Activated gamma-delta T cell (primary cell): ENCODE measurements around the gene HNRNPUL1.
A peak's percentile ranks its signal among the peaks of the same experiment; 100 is the strongest.
"Not testable (repeated sequence)": the region's sequence is repeated elsewhere in the genome, so short reads cannot be mapped to it uniquely, and the experiment has no call there.

ENCODE experiments used
- DNase-seq: peaks from one replicate; lab custom pipeline; 2025; lab: John Stamatoyannopoulos, UW

The HNRNPUL1 gene

GRCh38 chr19:41276231-41276630, 12.1 kb downstream of the HNRNPUL1 start:
- DNase-seq, result no peak

DNA sequence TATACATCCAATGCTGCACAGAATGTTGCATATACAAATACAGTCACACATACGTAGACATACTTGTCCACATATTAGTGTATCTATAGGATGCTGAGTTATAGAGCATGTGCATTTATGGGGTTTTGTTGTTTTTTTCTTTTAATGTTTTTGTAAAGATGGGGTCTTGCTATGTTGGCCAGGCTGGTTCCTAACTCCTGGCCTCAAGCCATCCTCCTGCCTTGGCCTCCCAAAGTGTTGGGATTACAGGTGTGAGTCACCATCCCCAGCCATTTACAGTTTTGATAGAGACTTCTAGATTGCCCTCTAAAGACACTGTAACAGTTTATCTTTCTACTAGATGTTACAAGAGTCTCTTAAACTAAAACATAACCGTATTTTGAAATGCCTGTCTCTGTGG, 14.3 kb downstream of the HNRNPUL1 start:
- no peak for DNase-seq

DNA sequence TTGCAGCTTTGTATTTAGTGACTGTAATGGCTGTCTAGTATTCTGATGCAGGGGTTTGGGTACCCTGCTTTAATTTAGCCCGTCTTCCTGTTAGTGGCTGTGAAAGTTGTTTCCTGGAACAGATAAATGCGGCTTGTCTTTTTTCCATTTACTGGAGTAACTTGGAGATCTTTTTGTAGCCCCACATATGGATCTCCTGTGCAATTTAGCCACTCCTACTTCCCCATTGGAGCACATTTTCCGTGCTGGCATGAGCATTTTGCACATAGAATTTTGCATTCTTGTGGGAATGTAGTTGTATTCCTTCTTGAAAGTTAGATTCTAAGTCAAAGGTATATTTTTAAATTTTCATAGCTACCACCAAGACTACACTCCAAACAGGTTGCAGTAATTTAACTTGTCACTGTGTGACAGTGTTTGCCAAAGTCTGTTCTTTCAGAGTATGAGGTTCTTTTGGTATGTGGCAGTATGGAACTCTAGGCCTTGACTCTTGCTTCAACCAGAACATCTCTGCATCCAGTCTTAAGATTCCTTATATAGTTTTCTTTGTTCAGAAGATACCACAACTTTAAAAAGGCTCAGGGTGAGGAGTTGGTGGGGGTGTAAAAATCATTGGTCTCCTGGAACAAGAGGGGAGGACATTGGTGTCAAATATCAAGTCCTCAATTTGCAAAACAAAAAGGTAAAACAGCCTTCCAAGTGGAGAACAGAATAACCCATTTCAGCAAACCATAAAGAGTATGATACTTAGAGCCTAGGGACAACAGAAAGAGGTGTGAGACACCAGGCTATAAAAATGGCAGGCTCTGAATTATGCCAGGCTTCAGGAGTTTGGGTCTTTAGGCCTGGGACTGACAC, 24.7 kb downstream of the HNRNPUL1 start:
- no peak for DNase-seq

DNA sequence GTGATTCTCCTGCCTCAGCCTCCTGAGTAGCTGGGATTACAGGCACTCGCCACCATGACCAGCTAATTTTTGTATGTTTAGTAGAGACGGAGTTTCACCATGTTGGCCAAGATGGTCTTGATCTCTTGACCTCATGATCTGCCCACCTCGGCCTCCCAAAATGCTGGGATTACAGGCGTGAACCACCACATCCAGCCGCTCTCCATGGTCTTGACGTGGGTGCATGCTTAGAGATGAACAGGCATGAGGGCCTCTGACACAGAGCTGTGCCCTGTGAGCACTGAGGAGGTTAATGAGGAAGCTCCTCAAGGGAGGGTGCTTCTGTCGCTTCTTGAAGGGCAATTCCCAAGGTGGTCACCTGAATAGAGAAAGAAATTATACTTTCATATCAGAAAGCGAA, 25.6 kb downstream of the HNRNPUL1 start:
- not testable (repeated sequence) for DNase-seq

DNA sequence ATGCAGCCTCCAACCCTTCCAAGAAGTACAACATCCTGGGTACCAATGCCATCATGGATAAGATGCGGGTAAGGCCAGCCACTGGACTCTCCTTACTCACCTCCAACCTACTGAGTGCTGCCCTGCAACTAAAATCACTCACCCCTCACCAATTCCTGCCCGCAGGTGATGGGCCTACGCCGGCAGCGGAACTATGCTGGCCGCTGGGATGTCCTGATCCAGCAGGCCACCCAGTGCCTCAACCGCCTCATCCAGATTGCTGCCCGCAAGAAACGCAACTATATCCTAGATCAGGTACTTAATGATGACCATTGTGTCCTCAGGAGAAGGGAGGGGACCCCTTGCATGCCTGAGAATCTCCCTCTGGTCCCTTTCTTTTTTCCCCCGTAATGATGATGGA, 30.2 kb downstream of the HNRNPUL1 start:
- DNase-seq, result no peak

DNA sequence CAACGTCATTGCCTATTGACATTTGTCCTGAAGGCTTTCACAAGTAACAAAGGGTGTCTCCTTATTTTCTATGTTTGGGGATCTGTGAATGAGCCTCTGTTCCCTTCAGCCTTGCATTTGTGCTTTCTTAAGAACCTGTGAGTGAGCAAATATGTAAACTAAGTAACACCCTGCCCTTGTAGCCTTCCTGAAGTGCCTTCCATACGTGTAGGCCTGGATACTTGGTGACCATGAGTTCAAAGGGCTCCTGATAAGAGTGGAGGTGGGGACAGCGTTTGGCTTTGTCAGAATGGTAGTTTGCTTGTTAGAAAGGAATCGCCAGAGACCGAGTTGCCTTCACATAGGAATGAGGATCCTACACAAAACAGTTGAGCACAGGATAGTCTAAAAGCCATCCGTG, 31.3 kb downstream of the HNRNPUL1 start:
- no peak for DNase-seq

DNA sequence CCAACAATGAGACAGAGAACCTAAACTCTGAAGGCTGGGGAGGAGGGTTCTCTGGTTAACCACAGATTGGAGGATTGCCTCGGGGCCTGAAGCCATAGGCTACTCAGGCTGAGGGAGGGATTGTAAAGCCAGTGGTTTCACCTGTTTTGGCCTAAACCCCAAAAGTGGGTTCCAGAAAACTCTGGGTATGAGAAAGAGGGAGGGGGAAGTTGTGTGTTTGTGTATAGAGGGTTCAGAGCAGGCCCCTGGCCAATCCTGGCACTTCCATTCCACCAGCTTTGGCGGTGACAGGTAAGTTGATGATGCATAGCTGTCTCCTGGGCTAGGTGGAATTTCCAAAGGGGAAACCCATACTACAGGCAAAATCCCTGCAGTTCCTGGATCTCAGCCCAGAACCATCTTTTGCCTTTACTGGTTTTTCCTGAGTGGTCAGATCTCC, 32.3 kb downstream of the HNRNPUL1 start:
- no peak for DNase-seq

GRCh38 chr19:41297628-41298347, 33.6 kb downstream of the HNRNPUL1 start:
- DNase-seq, result no peak

GRCh38 chr19:41298348-41298964, 34.3 kb downstream of the HNRNPUL1 start:
- peak; percentile 50 for DNase-seq

DNA sequence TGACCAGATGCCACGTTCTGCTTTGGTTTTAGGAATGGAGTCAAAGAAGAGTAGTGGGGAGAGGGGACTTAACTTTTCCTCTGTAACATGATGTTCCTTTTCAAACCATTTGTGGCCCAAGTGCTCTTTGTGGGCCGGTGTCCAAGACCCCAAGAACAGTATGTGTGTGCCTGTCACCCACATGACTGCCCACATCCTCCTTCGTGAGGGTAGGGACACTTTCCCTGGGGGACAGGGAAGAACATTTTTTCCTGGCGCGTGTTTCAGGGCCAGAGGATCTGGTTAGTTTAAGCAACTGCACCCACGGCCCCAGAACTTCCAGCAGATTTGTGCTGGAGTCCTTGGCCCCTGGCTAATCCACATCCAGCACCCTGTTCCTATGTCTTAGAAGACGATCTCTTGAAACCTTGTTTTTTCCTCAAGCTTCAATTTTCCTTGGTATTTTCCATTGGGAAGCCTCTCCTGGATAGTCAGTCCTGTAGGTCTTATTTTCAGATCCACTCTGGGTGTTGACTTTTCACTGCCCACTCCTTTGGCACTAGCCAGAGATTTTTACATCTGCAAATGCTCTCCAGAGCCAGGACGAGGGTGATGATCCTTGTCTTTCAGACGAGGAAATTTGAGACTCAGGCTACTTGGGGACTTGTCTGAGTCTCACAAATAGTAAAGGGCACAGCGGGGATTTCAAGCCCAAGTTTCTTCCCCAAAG, 35.0 kb downstream of the HNRNPUL1 start:
- no peak for DNase-seq

DNA sequence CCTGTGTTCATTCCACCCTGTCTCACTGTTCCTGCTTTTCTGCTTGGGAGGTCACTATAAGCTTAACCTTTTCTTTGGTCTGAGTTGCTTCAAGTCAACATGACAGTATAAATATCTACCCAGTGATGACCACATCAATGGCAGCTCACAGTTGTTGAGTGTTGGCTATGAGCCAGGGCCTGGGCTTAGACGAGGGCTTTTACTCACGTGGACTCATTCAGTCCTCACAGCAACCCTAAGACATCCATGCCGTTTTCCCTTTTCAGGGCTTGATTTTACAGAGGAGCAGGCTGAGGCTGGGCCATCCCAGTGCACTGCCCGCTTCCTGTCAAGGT, 35.5 kb downstream of the HNRNPUL1 start:
- no peak for DNase-seq

DNA sequence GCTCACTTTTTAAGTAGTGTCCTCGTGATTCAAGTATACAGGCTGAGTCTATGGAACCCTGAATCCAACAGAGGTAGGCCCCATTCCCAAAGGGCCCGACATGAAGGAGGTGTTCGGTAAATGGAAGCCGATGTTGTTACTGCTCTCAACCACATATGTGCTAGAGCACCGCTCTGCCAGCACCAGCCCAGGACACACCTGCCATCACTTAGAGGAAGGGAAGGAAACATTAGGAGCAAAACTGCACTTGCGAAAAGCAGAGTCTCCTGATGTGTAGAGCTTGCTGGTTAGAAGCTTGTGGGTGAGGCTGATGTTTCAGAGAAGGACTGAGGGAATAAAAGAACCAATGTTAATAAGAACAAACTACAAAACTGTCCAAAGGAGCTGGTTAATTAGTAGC, 36.4 kb downstream of the HNRNPUL1 start:
- DNase-seq, result no peak

DNA sequence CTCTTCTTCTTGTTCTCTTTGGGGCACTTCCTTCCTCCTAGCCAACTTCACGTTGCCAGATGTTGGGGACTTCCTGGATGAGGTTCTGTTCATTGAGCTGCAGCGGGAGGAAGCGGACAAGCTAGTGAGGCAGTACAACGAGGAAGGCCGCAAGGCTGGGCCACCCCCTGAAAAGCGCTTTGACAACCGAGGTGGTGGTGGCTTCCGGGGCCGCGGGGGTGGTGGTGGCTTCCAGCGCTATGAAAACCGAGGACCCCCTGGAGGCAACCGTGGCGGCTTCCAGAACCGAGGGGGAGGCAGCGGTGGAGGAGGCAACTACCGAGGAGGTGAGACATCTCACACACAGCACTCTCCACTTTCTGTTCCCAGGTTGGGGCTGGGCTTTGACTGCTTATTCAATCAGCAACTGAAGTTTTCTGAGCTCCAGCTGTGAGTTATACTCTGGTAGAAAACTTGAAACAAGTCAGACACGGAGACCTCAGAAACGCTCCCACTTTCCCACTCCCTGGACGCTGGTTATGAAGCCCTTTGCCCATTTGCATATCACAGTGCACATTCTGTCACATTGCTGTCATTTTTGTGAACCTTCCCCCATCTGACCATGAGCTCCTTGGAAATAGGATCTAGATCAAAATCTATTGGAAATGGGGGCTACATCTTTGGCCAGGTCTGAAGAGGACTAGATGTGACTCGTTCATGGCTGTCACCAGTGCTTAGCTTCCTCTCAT, 38.6 kb downstream of the HNRNPUL1 start:
- peak; percentile 82 for DNase-seq

DNA sequence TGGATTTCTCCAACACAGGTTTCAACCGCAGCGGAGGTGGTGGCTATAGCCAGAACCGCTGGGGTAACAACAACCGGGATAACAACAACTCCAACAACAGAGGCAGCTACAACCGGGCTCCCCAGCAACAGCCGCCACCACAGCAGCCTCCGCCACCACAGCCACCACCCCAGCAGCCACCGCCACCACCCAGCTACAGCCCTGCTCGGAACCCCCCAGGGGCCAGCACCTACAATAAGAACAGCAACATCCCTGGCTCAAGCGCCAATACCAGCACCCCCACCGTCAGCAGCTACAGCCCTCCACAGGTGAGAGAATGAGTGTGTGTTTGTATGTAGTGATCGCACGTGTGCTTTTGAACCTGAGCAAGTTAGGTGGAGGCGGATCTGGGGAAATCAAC, 39.8 kb downstream of the HNRNPUL1 start:
- peak; percentile 49 for DNase-seq

- DNase-seq, result no peak
Observed at GRCh38 chr19:41304706-41305483, 40.7 kb downstream of the HNRNPUL1 start.

GRCh38 chr19:41305927-41306793, 42.0 kb downstream of the HNRNPUL1 start:
- no peak for DNase-seq

DNA sequence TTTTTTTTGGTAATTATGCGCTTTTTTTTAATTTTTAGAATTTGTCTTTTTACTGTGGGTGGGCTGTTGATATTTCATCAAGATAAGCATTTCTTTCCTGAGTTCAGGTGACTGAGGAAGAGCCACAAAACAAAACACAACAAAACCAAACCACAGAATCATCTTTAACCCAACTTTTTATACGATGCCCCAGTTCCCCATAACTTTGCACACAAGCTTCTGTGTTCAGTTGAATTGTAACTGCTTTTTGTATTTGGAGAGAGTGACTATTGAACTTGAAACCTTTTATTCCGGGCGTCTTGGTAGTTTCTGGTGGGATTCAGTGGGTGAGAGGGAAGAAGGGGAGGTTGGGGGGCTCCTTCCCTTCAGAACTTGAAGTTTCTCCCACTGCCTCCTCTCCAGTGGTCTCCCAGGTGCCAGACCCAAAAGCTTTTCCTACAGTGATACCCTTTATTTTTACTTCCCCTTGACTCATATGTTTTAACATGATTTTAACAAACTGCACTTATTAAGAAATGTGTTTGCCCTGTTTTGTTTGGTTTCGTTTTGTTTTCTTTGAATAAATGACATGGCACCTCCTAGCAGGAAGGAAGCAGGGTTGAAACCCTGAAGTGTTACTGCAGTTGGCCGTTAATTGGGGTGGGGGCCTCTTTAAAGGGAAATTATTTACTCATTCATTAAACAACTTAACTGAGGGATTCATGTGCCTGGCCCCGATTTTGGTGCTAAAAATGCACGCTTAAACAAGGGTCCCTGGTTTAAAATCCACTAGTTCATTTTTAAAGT, 43.1 kb downstream of the HNRNPUL1 start:
- no peak for DNase-seq

DNA sequence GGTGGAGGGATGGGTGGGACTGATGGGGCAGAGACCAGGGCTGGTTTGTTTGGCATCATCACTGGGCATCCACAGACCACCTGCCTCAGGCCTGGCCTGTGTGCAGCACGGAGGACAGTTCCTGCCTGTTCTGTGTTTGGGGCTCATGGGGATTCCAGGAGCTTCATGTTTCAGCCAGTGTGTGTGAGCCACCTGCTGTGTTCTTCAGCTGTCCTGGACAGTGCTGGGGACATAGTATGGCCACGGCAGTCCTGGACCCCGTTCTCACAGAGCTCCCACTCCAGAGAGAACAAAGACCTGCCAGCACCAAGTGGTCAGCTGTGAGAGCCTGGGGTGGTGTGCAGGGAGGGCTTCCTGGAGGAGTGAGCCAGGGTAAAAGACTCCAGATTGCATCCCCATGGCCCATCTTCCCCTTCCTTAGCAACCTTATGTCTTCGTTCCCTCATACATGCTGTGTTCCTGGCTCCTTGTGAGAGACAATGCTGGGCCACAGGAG, 43.8 kb downstream of the HNRNPUL1 start:
- no peak for DNase-seq
